ENCODE measurements around the gene ASXL1.

ASXL1 gene

GRCh38 chr20:32429343-32429742 lies 71.2 kb downstream of the ASXL1 start:
- no peak for DNase-seq
- H3K36me3 ChIP-seq: peaks cover 76% of the 10 kb centered on the region
- no peaks in the 10 kb centered on the region for H3K9me3 ChIP-seq (ENCODE audit: severe bottlenecking)
- no peak overlapping the region for H3K4me3 ChIP-seq (ENCODE audit: low read depth, low read length)
- no peak for TF ChIP-seq CTCF (IDR thresholded peaks at IDR 0.05; ENCODE audit: low read depth, low read length)
- no peaks in the 10 kb centered on the region for H3K27me3 ChIP-seq (ENCODE audit: insufficient read depth, low read depth, severe bottlenecking)
- no peak overlapping the region for H3K27ac ChIP-seq

GRCh38 chr20:32429745-32430360 lies 71.7 kb downstream of the ASXL1 start:
- H3K4me3 ChIP-seq (ENCODE audit: low read depth, low read length): no peak overlapping the region
- H3K27ac ChIP-seq: no peak overlapping the region
- TF ChIP-seq CTCF (IDR thresholded peaks at IDR 0.05; ENCODE audit: low read depth, low read length): no peak
- DNase-seq: no peak
- peaks cover 81% of the 10 kb centered on the region for H3K36me3 ChIP-seq
- H3K9me3 ChIP-seq (ENCODE audit: severe bottlenecking): no peaks in the 10 kb centered on the region
- H3K27me3 ChIP-seq (ENCODE audit: insufficient read depth, low read depth, severe bottlenecking): no peaks in the 10 kb centered on the region

- Histone ChIP-seq H3K4me3 (ENCODE audit: low read depth, low read length) (no peak overlapping the region), H3K36me3 (peaks cover 90% of the 10 kb centered on the region), H3K9me3 (ENCODE audit: severe bottlenecking) (no peaks in the 10 kb centered on the region), H3K27me3 (ENCODE audit: insufficient read depth, low read depth, severe bottlenecking) (no peaks in the 10 kb centered on the region), H3K27ac (no peak overlapping the region)
- DNase-seq: no peak
- TF ChIP-seq CTCF (IDR thresholded peaks at IDR 0.05; ENCODE audit: low read depth, low read length): no peak
Observed at GRCh38 chr20:32431457-32431856, 73.3 kb downstream of the ASXL1 start.

GRCh38 chr20:32432277-32432676 lies 74.1 kb downstream of the ASXL1 start:
- H3K9me3 ChIP-seq (ENCODE audit: severe bottlenecking): no peaks in the 10 kb centered on the region
- no peak for DNase-seq
- H3K27ac ChIP-seq: no peak overlapping the region
- no peak for TF ChIP-seq CTCF (IDR thresholded peaks at IDR 0.05; ENCODE audit: low read depth, low read length)
- no peaks in the 10 kb centered on the region for H3K27me3 ChIP-seq (ENCODE audit: insufficient read depth, low read depth, severe bottlenecking)
- H3K4me3 ChIP-seq (ENCODE audit: low read depth, low read length): no peak overlapping the region
- peaks cover 94% of the 10 kb centered on the region for H3K36me3 ChIP-seq

- H3K36me3 ChIP-seq: peaks cover 94% of the 10 kb centered on the region
- TF ChIP-seq CTCF (IDR thresholded peaks at IDR 0.05; ENCODE audit: low read depth, low read length): no peak
- H3K4me3 ChIP-seq (ENCODE audit: low read depth, low read length): no peak overlapping the region
- no peak for DNase-seq
- H3K9me3 ChIP-seq (ENCODE audit: severe bottlenecking): no peaks in the 10 kb centered on the region
- H3K27me3 ChIP-seq (ENCODE audit: insufficient read depth, low read depth, severe bottlenecking): no peaks in the 10 kb centered on the region
- no peak overlapping the region for H3K27ac ChIP-seq
Observed at GRCh38 chr20:32433311-32434021, 75.3 kb downstream of the ASXL1 start.

Data from WERI-Rb-1 (cell line).